ENCODE measurements around the gene IL1RAP.

GRCh38 chr3:190631295-190631694, 117.4 kb downstream of the IL1RAP start:
- TF ChIP-seq CTCF (IDR thresholded peaks at IDR 0.05) (no peak), POLR2A (IDR thresholded peaks at IDR 0.05) (no peak), POLR2AphosphoS5 (IDR thresholded peaks at IDR 0.05; ENCODE audit: insufficient read depth in 1 of 2, low read depth in 1 of 2) (no peak)

Measured in vagina (tissue), 2 donors.